ENCODE results near the gene KDM4E.

GRCh38 chr11:95074792-95075563 is 49.9 kb downstream of the KDM4E start:
- TF ChIP-seq CTCF (IDR thresholded peaks at IDR 0.05; ENCODE audit: borderline replicate concordance, extremely low read depth, low read length, poor library complexity, severe bottlenecking): no peak
- TF ChIP-seq EZH2 (IDR thresholded peaks at IDR 0.05; ENCODE audit: borderline replicate concordance, low read depth, low read length, severe bottlenecking): no peak

All from DND-41 (cell line).